Measurements from ENCODE around the gene SLC45A2.
"Not testable (repeated sequence)": the region's sequence is repeated elsewhere in the genome, so short reads cannot be mapped to it uniquely, and the experiment has no call there.

The SLC45A2 gene

DNA sequence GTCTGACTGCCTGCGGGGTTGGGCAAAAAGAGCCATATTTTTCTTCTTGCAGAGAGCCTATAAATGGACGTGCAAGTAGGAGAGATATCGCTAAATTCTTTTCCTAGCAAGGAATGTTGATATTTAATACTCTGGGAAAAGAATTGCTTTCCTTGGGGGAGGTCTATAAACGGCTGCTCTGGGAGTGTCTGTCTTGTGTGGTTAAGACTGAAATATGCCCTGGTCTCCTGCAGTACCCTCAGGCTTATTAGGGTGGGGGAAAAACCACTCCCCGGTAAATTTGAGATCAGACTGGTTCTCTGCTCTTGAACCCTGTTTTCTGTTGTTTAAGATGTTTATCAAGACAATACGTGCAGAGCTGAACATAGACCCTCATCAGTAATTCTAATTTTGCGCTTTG lies 78.2 kb downstream of the SLC45A2 start:
- not testable (repeated sequence) for DNase-seq

- DNase-seq = no peak
Measured at GRCh38 chr5:33905381-33905780, 79.1 kb downstream of the SLC45A2 start.

- no peak for DNase-seq
Measured at GRCh38 chr5:33903118-33903517, 81.4 kb downstream of the SLC45A2 start.

DNA sequence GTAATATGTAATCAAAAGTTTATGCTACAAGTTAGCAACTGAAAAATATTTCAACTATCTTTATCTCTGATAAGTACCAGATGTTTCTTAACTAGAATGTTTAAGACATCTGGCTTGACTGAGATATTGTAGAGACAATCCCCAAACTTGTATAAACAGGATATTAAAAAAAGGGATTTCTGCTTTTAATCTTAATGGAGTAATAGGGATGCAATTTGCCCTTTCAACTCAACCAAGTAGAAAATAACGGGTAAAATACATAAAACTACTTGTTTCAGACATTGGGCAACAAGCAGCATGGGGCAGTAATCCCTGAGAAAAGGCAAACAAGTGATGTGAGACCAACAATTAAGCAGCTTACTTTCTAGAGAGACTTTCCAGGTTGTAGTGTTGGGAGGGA lies 83.3 kb downstream of the SLC45A2 start:
- DNase-seq = no peak

Data from activated CD4-positive, alpha-beta T cell treated with anti-CD3 and anti-CD28 coated beads for 48 hours (primary cell).